GM12892 (cell line): ENCODE results near the gene KCNT2.
"Not testable (repeated sequence)": the region's sequence is repeated elsewhere in the genome, so short reads cannot be mapped to it uniquely, and the experiment has no call there.

ENCODE experiments used
- POLR2A ChIP-seq: IDR thresholded peaks from 2 replicates; pipeline ENCODE4 v1.6.1; 2011; ENCODE audit warnings: low read depth, low read length, control low read depth
- POLR2AphosphoS5 ChIP-seq: IDR thresholded peaks from 2 replicates; pipeline ENCODE4 v1.6.1; 2011; ENCODE audit warnings: low read depth, low read length, control low read depth
- TAF1 ChIP-seq: IDR thresholded peaks from 2 replicates; pipeline ENCODE4 v1.6.1; 2011; ENCODE audit warnings: low read depth, mild to moderate bottlenecking, control low read depth, low read length, borderline replicate concordance

- not testable (repeated sequence) for TF ChIP-seq POLR2A, POLR2AphosphoS5, TAF1
Observed at GRCh38 chr1:196639291-196639690, 31.1 kb upstream of the KCNT2 start.
